PFSK-1 (cell line): ENCODE results near the gene ITLN1.

Experiments used
- POLR2AphosphoS5 ChIP-seq: IDR thresholded peaks from 2 replicates; pipeline ENCODE4 v1.6.1; 2012; ENCODE audit warnings: low read depth, mild to moderate bottlenecking, control low read depth, low read length, moderate library complexity
- REST ChIP-seq, 2 experiments: IDR thresholded peaks; 2 replicates each; pipeline versions ENCODE4 v1.6.1 to v1.8.0; 2011 to 2012; ENCODE audit warnings: low read depth in 2 of 2, low read length in 2 of 2, control low read depth in 1 of 2, inconsistent platforms in 1 of 2, mild to moderate bottlenecking in 1 of 2, moderate library complexity in 1 of 2; ENCODE audit not compliant: insufficient read depth in 1 of 2
- SIN3A ChIP-seq: IDR thresholded peaks from 2 replicates; pipeline ENCODE4 v1.6.1; 2012; ENCODE audit warnings: mild to moderate bottlenecking, low read length, moderate library complexity, borderline replicate concordance; ENCODE audit not compliant: insufficient read depth
- TAF1 ChIP-seq: IDR thresholded peaks from 2 replicates; pipeline ENCODE4 v1.6.1; 2012; ENCODE audit warnings: low read length, control low read depth, borderline replicate concordance; ENCODE audit not compliant: insufficient read depth

GRCh38 chr1:160910170-160910750 is 25.3 kb upstream of the ITLN1 start:
- TF ChIP-seq POLR2AphosphoS5 = no peak
- no peak for TF ChIP-seq TAF1
- no peak for TF ChIP-seq REST (IDR thresholded peaks at IDR 0.05; ENCODE audit: insufficient read depth in 1 of 2, low read depth in 2 of 2, low read length in 2 of 2)
- TF ChIP-seq SIN3A = no peak
